Endodermal cell (in vitro differentiated cells): ENCODE measurements around the gene CFAP61. TPM values are rescaled to one million over a fixed set of nuclear protein-coding genes. Genes with fewer than 3 reads are reported as not detected.

Source experiments
- DNase-seq: peaks from one replicate; pipeline ENCODE4 v3.0.0-alpha.2; 2017
- H3K27ac ChIP-seq: 2 replicates; pipeline ENCODE4 v1.5.1; 2013; ENCODE audit warnings: mild to moderate bottlenecking, low read depth, low read length, moderate library complexity
- H3K27me3 ChIP-seq: 2 replicates; pipeline ENCODE4 v1.6.1; 2013; ENCODE audit warnings: mild to moderate bottlenecking, low read length, moderate library complexity; ENCODE audit not compliant: insufficient read depth, control insufficient read depth, poor library complexity, severe bottlenecking
- H3K36me3 ChIP-seq: 2 replicates; pipeline ENCODE4 v1.7.0; 2013; ENCODE audit warnings: mild to moderate bottlenecking, low read length, moderate library complexity; ENCODE audit not compliant: control insufficient read depth, insufficient read depth
- H3K4me1 ChIP-seq: one replicate; pipeline ENCODE4 v1.7.0; 2013; ENCODE audit warnings: low read length; ENCODE audit not compliant: control insufficient read depth, insufficient read depth
- H3K4me3 ChIP-seq: 2 replicates; pipeline ENCODE4 v1.5.1; 2013; ENCODE audit warnings: mild to moderate bottlenecking, low read length, moderate library complexity
- H3K9ac ChIP-seq: 2 replicates; pipeline ENCODE4 v1.6.1; 2013; ENCODE audit warnings: mild to moderate bottlenecking, low read length, moderate library complexity; ENCODE audit not compliant: poor library complexity, severe bottlenecking; ENCODE audit errors: extremely low read depth
- H3K9me3 ChIP-seq: 2 replicates; pipeline ENCODE4 v1.6.1; 2013; ENCODE audit warnings: mild to moderate bottlenecking, low read length, moderate library complexity; ENCODE audit not compliant: control insufficient read depth
- H3K27ac Mint-ChIP-seq: 2 replicates; pipeline ENCODE4 v1.8.0; 2020; ENCODE audit warnings: mixed read lengths
- H3K27me3 Mint-ChIP-seq: 2 replicates; pipeline ENCODE4 v1.8.0; 2021; ENCODE audit warnings: mild to moderate bottlenecking, mixed read lengths; ENCODE audit not compliant: insufficient read depth
- H3K36me3 Mint-ChIP-seq: 2 replicates; pipeline ENCODE4 v1.8.0; 2020; ENCODE audit warnings: low read depth, mixed read lengths
- H3K4me1 Mint-ChIP-seq: 2 replicates; pipeline ENCODE4 v1.8.0; 2020; ENCODE audit warnings: mixed read lengths
- H3K4me3 Mint-ChIP-seq: 2 replicates; pipeline ENCODE4 v1.8.0; 2020; ENCODE audit warnings: mild to moderate bottlenecking, moderate library complexity, mixed read lengths
- H3K9me3 Mint-ChIP-seq: 2 replicates; pipeline ENCODE4 v1.8.0; 2020; ENCODE audit warnings: mild to moderate bottlenecking, mixed read lengths
- CTCF ChIP-seq: fragments of 200-600 bp; sonication (generic); conservative IDR thresholded peaks from 2 replicates; pipeline ENCODE4 v1.5.0; 2021; ENCODE audit warnings: antibody characterized with exemption, mild to moderate bottlenecking
- WGBS, 2 experiments: methylation state at CpG; one replicate each; pipeline versions ENCODE4 v1.1.5 to v1.1.7; 2013; ENCODE audit warnings: missing lambda C conversion rate in 2 of 2, mixed read lengths in 1 of 2; ENCODE audit not compliant: insufficient coverage in 1 of 2, insufficient read length in 1 of 2; 5-methylcytosine and 5-hydroxymethylcytosine counted together
- total RNA-seq, 2 donors: library from RNA; stranded (reverse); fragmentation: NEBNext Ultra II Directional in 1 of 2; extraction: Animal tissue kit (Norgen Biotek cat#: 25700) in 1 of 2; gene quantifications; 2 replicates in 1 of 2; 3 replicates in 1 of 2; pipeline ENCODE4 v1.2.1, GENCODE V29; 2021

CFAP61 gene
- total RNA-seq, 2 donors from 2014 or later = 0.64 to 0.73 TPM

GRCh38 chr20:20292472-20292871 is 240.1 kb downstream of the CFAP61 start:
- H3K27me3 Mint-ChIP-seq = peaks cover 2% of the 10 kb centered on the region
- WGBS, 2 experiments = 89 to 95% methylated on average over 3 to 4 of the region's 4 CpGs
- Histone ChIP-seq H3K9ac (no peak overlapping the region), H3K4me3 (no peak overlapping the region), H3K9me3 (no peaks in the 10 kb centered on the region), H3K27me3 (no peaks in the 10 kb centered on the region), H3K36me3 (no peaks in the 10 kb centered on the region), H3K4me1 (no peaks in the 10 kb centered on the region), H3K27ac (no peak overlapping the region)
- TF ChIP-seq CTCF = no peak
- H3K4me1 Mint-ChIP-seq = no peaks in the 10 kb centered on the region
- no peak for DNase-seq
- H3K36me3 Mint-ChIP-seq = no peaks in the 10 kb centered on the region
- no peak overlapping the region for H3K27ac Mint-ChIP-seq
- no peaks in the 10 kb centered on the region for H3K9me3 Mint-ChIP-seq
- no peak overlapping the region for H3K4me3 Mint-ChIP-seq

- no peaks in the 10 kb centered on the region for H3K4me1 Mint-ChIP-seq
- Histone ChIP-seq H3K4me3 (no peak overlapping the region), H3K36me3 (no peaks in the 10 kb centered on the region), H3K9me3 (no peaks in the 10 kb centered on the region), H3K27me3 (no peaks in the 10 kb centered on the region), H3K27ac (no peak overlapping the region), H3K9ac (no peak overlapping the region), H3K4me1 (no peaks in the 10 kb centered on the region)
- no peak for DNase-seq
- TF ChIP-seq CTCF = no peak
- no peak overlapping the region for H3K27ac Mint-ChIP-seq
- no peaks in the 10 kb centered on the region for H3K36me3 Mint-ChIP-seq
- H3K9me3 Mint-ChIP-seq = no peaks in the 10 kb centered on the region
- 86 to 100% methylated on average over 4 of the region's 4 CpGs for WGBS, 2 experiments
- H3K27me3 Mint-ChIP-seq = peaks cover 2% of the 10 kb centered on the region
- H3K4me3 Mint-ChIP-seq = no peak overlapping the region
Measured at GRCh38 chr20:20293141-20293540, 240.8 kb downstream of the CFAP61 start.

GRCh38 chr20:20293691-20294385 is 241.5 kb downstream of the CFAP61 start:
- H3K9ac ChIP-seq = no peak overlapping the region
- no peaks in the 10 kb centered on the region for H3K4me1 ChIP-seq
- no peaks in the 10 kb centered on the region for H3K9me3 ChIP-seq
- no peak for TF ChIP-seq CTCF
- DNase-seq = no peak
- no peaks in the 10 kb centered on the region for H3K36me3 ChIP-seq
- 92 to 97% methylated on average over 5 to 6 of the region's 7 CpGs for WGBS, 2 experiments
- no peaks in the 10 kb centered on the region for H3K4me1 Mint-ChIP-seq
- no peak overlapping the region for H3K27ac Mint-ChIP-seq
- H3K27ac ChIP-seq = no peak overlapping the region
- peaks cover 2% of the 10 kb centered on the region for H3K27me3 Mint-ChIP-seq
- H3K4me3 Mint-ChIP-seq = no peak overlapping the region
- H3K27me3 ChIP-seq = no peaks in the 10 kb centered on the region
- H3K9me3 Mint-ChIP-seq = no peaks in the 10 kb centered on the region
- no peak overlapping the region for H3K4me3 ChIP-seq
- H3K36me3 Mint-ChIP-seq = no peaks in the 10 kb centered on the region
